ENCODE data around the gene MAB21L2.

GRCh38 chr4:150540536-150540935, 41.4 kb upstream of the MAB21L2 start:
- no peak for TF ChIP-seq ZNF274 (IDR thresholded peaks at IDR 0.05; ENCODE audit: borderline replicate concordance, extremely low read depth, low read length)
- no peak for TF ChIP-seq CREB1 (IDR thresholded peaks at IDR 0.05)
